Ureter (tissue), 1 donor: ENCODE data around the gene SEC63. TPM values are rescaled to one million over a fixed set of nuclear protein-coding genes. Genes with fewer than 3 reads are reported as not detected.
"Not testable (repeated sequence)": the region's sequence is repeated elsewhere in the genome, so short reads cannot be mapped to it uniquely, and the experiment has no call there.

ENCODE experiments used
- DNase-seq: peaks from one replicate; pipeline ENCODE4 v3.0.0-alpha.2; 2020; ENCODE audit warnings: low spot score
- total RNA-seq: library from RNA; stranded (reverse); gene quantifications from one replicate; pipeline ENCODE4 v1.2.4, GENCODE V29; 2023
- donor health status: DM: yes; HTN: yes; CAD: no.

The SEC63 gene, protein sequence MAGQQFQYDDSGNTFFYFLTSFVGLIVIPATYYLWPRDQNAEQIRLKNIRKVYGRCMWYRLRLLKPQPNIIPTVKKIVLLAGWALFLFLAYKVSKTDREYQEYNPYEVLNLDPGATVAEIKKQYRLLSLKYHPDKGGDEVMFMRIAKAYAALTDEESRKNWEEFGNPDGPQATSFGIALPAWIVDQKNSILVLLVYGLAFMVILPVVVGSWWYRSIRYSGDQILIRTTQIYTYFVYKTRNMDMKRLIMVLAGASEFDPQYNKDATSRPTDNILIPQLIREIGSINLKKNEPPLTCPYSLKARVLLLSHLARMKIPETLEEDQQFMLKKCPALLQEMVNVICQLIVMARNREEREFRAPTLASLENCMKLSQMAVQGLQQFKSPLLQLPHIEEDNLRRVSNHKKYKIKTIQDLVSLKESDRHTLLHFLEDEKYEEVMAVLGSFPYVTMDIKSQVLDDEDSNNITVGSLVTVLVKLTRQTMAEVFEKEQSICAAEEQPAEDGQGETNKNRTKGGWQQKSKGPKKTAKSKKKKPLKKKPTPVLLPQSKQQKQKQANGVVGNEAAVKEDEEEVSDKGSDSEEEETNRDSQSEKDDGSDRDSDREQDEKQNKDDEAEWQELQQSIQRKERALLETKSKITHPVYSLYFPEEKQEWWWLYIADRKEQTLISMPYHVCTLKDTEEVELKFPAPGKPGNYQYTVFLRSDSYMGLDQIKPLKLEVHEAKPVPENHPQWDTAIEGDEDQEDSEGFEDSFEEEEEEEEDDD
- total RNA-seq: 105 TPM

DNA sequence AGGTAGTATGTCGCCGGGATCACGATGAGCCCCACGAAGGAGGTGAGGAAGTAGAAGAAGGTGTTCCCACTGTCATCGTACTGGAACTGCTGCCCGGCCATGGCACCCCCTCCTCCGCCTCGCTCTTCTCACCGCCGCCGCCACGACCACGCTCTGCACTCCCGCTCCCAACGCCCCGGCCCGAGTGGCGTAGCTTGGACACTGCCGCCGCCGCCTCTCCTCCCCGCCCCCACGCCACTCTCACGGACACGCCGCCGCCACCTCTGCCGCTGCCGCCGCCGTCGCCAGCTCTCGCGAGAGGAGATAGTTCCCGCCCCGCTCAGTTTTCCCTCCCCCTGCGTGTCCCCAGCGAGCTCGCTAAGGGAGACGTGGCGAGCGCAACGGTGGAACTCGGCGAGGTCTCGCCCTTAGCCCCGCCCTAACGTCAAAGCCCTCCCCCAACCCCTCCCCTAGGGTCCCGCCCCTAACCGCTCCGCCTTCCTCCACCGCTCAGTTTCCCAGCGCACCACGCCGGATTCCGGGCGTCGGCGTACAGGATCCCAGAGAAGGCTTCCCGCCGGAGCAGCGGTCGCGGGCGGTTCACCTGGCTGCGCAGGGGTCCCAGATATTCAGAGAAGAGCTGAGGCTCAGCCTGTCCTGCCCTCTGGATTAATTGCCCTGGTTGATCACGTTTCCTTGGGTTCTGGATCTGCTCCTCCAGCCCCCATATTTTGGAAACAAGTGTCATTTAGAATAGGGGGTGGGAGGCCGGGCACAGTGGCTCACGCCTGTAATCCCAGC lies at the start of gene SEC63:
Gene SEC63, minus strand, starts transcription at position 300 of the 780 bp plus-strand sequence. Its CDS starts 199 bp downstream, at position 101.
- DNase-seq: peak; percentile 99

DNA sequence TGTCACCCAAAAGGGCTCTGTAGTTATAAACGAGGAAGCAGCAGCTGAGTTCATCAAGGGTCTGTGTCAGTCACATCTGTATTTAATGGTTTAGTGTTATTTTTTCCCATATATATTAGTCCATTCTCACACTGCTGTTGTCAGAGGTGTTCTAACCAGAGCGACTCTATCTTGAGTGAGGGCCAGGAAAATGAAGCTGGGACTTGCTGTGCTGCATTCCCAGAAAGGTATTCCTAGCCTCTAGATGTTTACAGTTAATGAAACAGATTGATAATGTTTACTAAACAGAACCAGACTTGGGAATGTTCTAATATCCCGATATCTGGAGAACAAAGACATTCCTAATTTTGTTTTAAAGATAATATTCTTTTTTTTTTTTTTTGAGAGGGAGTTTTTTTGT lies 48.0 kb upstream of the SEC63 start:
- no peak for DNase-seq

DNA sequence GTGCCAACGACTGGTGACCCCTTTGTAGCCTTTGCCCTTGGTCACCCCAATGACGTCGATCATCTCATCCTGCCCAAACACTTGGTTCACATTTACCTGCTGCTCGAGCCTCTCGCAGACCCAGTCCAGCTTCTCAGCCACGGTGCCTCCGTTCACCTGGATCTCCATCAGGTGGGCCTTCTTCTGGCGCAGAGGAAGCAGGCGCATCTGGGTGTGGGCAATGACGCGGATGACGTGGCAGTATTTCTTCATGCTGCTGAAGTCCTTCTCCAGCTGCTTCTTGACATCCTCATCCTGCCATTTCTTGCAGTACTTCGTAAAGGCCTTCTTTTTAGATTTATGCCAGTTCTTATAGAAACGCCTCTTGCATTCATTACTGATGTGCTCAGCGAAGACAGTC lies 46.9 kb upstream of the SEC63 start:
- no peak for DNase-seq

DNA sequence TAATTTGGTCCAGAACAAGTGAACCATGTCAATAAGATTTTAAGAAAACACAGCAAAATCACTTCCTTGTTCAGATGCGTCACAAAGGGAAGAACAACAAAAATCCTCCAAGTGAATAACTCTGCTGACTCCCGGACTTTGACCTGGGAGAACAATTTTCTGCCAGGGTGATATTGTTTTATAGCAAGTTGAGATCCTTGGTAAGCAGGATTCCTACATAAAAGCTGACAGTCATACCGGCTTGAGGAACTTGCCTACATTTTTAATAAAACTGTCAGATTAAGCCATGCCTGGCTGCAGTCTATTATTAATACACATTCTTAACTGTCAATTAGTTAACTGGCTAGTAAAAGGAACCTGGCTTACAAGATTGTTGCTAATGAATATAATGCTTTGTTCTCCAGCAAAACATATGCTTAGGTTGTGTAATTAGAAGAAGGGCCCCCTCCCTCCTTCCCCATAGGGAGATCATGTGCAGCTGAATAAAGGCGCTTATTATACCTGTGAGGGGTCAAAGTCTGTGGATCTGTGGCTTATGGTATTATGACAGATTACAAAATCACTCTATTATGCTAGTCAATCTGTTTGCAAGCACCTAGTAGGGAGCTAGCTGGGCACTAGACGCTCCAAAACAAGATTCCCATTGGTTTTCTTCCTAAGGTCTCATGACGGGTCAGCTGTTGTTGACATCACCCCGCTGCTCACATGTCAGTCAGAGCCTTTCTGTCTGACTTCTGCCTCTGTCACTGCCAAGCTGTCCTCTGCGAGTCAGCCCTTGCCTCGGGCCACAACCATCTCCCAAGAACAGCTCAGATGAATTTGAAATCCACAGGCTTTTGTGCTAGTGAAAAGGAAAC lies 44.6 kb upstream of the SEC63 start:
- DNase-seq: no peak

GRCh38 chr6:108001696-108002231 lies 43.8 kb upstream of the SEC63 start:
- no peak for DNase-seq

DNA sequence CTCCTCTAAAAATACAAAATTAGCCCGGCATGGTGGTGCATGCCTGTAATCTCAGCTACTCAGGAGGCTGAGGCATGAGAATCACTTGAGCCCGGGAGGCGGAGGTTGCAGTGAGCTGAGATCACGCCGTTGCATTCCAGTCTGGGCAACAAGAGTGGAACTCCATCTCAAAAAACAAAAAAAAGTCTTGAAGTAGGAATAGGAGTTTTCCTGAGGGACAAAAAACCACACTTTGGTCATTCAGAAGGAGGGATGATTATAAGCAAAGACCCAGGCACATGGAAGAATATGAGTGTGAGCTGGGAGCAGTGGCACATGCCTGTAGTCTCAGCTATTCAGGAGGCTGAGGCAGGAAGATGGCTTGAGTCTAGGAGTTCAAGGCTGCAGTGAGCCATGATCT lies 42.3 kb upstream of the SEC63 start:
- not testable (repeated sequence) for DNase-seq

DNA sequence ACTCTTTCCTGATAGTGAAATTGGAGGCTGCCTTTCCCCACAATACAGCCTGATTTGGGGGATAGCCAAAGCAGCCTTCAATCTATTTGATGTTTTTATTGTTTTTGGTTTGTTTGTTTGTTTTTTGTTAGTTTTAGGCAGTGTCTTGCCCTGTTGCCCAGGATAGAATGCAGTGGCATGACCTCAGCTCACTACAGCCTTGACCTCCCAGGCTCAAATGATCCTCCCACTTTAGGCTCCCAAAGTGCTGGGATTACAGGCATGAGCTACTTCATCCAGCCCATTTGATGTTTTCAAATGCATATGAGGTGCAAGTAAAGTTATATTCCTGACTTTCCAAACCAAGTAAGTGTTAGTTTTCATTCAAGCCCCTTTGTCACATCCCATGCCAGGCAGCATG lies 41.3 kb upstream of the SEC63 start:
- no peak for DNase-seq

- no peak for DNase-seq
Observed at GRCh38 chr6:107991772-107992550, 34.0 kb upstream of the SEC63 start.

DNA sequence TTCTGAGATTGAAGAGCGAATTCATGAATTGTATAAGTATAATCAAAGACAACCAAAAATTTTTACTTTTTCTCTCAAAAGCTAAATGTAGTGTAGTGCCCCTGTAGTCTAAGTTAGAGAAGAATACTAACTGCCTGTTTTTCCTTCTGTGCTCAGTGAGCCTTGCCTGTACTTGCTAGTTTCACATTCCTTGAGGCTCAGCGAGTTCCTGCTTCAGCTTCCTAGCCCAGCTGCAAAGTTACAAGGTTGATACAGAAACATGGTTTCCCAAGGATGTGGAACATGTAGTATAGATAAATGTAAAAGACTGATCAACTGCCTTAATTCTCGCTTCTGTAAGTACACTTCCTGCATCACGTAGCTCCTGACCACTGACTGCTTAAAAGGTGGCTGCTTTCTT lies 33.1 kb upstream of the SEC63 start:
- no peak for DNase-seq

DNA sequence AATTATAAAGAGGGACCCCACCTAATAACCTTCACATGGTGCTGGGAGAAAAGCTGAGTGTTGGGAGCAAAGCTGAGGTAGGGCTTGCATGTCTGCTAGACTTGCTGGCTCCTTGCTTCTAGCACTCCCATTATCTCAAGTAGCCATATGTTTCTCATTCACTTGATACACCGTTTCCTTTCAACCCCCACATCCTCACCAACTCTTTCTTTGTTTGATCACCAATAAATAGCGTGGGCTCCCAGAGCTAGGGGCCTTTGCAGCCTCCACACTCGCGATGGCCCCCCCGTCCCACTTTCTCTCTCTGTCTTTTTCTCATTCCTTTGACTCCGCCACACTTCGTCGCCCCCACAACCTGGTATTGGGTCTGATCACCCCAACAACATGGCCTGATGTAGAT lies 32.6 kb upstream of the SEC63 start:
- not testable (repeated sequence) for DNase-seq

GRCh38 chr6:107989166-107990094 lies 31.4 kb upstream of the SEC63 start:
- DNase-seq: no peak

DNA sequence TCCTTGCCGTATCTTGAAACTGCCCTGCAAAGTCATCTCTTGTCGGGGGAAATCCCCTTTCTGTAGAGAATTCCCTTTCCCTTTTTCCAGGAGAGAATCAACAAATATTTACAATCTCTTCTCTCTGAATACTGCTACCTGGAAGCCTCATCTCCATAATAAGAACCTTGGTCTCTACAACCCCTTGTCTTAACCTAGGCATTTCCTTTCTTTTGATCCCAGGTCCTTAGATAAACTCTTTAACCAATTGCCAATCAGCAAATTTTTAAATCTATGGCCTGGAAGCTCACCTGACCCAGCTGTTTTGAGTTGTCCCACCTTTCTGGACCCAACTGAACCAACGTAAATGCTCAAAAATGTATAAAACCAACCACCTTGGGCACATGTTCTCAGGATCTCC lies 30.6 kb upstream of the SEC63 start:
- DNase-seq: no peak

DNA sequence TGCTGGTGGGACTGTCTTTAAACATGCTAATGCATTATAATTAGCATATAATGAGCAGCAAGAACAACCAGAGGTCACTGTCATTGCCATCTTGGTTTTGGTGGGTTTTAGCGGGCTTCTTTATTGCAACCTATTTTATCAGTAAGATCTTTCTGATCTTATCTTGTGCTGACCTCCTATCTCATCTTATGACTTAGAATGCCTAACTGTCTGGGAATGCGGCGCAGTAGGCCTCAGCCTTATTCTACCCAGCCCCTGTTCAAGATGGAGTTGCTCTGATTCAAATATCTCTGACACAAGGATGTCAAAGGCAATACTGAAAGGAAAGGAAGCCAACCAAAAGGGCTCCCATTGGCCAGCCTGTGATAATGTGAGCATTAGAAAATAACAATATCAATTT lies 29.8 kb upstream of the SEC63 start:
- no peak for DNase-seq

GRCh38 chr6:107985701-107986100 lies 27.7 kb upstream of the SEC63 start:
- no peak for DNase-seq

DNA sequence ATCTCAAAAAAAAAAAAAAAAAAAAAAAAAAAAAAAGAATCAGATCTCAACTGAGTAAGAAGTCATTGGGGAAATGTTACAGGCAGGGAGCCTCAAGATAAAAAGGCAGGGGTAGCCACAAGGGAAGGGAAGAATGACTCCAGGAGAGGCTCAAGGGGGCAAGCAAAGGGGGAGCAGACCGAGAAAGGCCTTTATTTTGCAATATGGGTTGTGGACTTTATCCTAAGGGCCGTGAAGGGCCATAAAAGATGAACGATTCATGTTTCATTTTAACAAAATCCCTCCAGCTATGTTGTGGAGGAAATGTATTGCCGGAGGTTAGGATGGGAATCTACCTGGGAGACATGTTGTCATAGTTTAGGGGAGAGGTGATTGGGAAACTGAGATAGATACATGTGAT lies 25.8 kb upstream of the SEC63 start:
- DNase-seq: no peak

- DNase-seq: no peak
Observed at GRCh38 chr6:107982486-107982885, 24.5 kb upstream of the SEC63 start.

- DNase-seq: no peak
Observed at GRCh38 chr6:107981695-107982094, 23.7 kb upstream of the SEC63 start.

- no peak for DNase-seq
Observed at GRCh38 chr6:107977283-107977682, 19.3 kb upstream of the SEC63 start.

- DNase-seq: no peak
Observed at GRCh38 chr6:107976155-107976783, 18.3 kb upstream of the SEC63 start.
